ENCODE data around the gene TUBB6. TPM values are rescaled to one million over a fixed set of nuclear protein-coding genes. Genes with fewer than 3 reads are reported as not detected.

The TUBB6 gene
- total RNA-seq, 1 experiment from 2014 or later, result 125 TPM

DNA sequence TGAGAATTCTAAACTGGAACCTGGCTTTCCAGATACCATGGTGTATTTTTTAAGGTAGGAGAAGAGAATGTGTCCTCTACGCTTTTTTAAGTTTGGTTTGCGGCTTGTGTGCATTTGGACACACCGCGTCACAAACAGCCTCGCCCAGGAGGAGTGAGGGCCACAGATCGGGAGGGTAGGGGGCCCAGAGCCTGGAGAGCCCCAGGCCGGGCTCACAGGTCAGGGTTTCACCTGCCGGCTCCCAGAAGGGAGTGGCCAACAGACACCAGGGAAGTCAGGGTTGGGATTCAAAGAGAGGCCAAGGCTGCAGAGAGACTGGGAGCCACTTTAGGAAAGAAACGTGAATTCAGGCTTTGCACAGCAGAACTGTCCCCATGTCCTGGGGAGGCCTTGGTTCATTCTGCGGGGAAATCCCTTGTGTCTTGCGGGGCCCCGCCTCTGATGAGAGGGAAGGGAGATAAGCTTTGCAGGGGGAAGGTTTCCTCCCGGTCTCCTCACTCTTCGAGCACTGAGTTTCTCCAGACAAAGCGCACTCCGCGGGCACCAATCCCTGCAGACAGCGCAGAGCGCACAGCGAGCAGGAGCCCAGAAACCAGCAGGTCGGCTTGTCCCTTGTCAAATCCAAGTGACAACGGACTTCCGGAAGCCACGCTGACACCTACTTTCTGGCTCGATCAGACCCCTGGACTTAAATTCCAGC lies 2.0 kb upstream of the TUBB6 start:
- Histone ChIP-seq H3K9me3 (ENCODE audit: control insufficient read depth, insufficient read depth, low read depth, low read length) (no peaks in the 10 kb centered on the region), H3K4me3 (ENCODE audit: low read depth in 2 of 2, low read length in 2 of 2) (no peak overlapping the region), H3K4me1 (ENCODE audit: control insufficient read depth, insufficient read depth, low read length) (peaks cover 22% of the 10 kb centered on the region), H3K36me3 (ENCODE audit: control insufficient read depth, insufficient read depth, low read length) (peaks cover 5% of the 10 kb centered on the region; the same call in 1 of the 2 replicates), H3K27me3 (ENCODE audit: control insufficient read depth, insufficient read depth, low read length) (no peaks in the 10 kb centered on the region), H3K27ac (ENCODE audit: low read length) (no peak overlapping the region)
- intact Hi-C loops (cut with micrococcal nuclease; ENCODE audit: unreplicated experiment) (no loop called here), in situ Hi-C loops (cut with HindIII; ENCODE audit: low pct_unique_long_range_greater_than_20kb, low sequenced_read_pairs) (no loop called here)
- POLR2A ChIA-PET, result no interaction called here
- DNase-seq (ENCODE audit: low read depth, low spot score) (no peak), ATAC-seq (no peak)
- no TSS peak for BruUV-seq (replicated peaks)
- no peak for TF ChIP-seq TCF7L2 (IDR thresholded peaks at IDR 0.05; ENCODE audit: low read depth, low read length)
- TF ChIP-seq, protein P1, sequence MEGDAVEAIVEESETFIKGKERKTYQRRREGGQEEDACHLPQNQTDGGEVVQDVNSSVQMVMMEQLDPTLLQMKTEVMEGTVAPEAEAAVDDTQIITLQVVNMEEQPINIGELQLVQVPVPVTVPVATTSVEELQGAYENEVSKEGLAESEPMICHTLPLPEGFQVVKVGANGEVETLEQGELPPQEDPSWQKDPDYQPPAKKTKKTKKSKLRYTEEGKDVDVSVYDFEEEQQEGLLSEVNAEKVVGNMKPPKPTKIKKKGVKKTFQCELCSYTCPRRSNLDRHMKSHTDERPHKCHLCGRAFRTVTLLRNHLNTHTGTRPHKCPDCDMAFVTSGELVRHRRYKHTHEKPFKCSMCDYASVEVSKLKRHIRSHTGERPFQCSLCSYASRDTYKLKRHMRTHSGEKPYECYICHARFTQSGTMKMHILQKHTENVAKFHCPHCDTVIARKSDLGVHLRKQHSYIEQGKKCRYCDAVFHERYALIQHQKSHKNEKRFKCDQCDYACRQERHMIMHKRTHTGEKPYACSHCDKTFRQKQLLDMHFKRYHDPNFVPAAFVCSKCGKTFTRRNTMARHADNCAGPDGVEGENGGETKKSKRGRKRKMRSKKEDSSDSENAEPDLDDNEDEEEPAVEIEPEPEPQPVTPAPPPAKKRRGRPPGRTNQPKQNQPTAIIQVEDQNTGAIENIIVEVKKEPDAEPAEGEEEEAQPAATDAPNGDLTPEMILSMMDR (IDR thresholded peaks at IDR 0.05), result no peak
- TF ChIP-seq, protein P2, sequence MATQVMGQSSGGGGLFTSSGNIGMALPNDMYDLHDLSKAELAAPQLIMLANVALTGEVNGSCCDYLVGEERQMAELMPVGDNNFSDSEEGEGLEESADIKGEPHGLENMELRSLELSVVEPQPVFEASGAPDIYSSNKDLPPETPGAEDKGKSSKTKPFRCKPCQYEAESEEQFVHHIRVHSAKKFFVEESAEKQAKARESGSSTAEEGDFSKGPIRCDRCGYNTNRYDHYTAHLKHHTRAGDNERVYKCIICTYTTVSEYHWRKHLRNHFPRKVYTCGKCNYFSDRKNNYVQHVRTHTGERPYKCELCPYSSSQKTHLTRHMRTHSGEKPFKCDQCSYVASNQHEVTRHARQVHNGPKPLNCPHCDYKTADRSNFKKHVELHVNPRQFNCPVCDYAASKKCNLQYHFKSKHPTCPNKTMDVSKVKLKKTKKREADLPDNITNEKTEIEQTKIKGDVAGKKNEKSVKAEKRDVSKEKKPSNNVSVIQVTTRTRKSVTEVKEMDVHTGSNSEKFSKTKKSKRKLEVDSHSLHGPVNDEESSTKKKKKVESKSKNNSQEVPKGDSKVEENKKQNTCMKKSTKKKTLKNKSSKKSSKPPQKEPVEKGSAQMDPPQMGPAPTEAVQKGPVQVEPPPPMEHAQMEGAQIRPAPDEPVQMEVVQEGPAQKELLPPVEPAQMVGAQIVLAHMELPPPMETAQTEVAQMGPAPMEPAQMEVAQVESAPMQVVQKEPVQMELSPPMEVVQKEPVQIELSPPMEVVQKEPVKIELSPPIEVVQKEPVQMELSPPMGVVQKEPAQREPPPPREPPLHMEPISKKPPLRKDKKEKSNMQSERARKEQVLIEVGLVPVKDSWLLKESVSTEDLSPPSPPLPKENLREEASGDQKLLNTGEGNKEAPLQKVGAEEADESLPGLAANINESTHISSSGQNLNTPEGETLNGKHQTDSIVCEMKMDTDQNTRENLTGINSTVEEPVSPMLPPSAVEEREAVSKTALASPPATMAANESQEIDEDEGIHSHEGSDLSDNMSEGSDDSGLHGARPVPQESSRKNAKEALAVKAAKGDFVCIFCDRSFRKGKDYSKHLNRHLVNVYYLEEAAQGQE (IDR thresholded peaks at IDR 0.05; ENCODE audit: insufficient read depth in 1 of 2, low read depth in 2 of 2, low read length in 1 of 2), result no peak
- TF ChIP-seq POLR2AphosphoS5 (IDR thresholded peaks at IDR 0.05; ENCODE audit: low read depth, low read length), result no peak
- no peak for TF ChIP-seq SIN3A (IDR thresholded peaks at IDR 0.05; ENCODE audit: borderline replicate concordance, insufficient read depth, low read depth, low read length)
- CTCF ChIA-PET, result no interaction called here

DNA sequence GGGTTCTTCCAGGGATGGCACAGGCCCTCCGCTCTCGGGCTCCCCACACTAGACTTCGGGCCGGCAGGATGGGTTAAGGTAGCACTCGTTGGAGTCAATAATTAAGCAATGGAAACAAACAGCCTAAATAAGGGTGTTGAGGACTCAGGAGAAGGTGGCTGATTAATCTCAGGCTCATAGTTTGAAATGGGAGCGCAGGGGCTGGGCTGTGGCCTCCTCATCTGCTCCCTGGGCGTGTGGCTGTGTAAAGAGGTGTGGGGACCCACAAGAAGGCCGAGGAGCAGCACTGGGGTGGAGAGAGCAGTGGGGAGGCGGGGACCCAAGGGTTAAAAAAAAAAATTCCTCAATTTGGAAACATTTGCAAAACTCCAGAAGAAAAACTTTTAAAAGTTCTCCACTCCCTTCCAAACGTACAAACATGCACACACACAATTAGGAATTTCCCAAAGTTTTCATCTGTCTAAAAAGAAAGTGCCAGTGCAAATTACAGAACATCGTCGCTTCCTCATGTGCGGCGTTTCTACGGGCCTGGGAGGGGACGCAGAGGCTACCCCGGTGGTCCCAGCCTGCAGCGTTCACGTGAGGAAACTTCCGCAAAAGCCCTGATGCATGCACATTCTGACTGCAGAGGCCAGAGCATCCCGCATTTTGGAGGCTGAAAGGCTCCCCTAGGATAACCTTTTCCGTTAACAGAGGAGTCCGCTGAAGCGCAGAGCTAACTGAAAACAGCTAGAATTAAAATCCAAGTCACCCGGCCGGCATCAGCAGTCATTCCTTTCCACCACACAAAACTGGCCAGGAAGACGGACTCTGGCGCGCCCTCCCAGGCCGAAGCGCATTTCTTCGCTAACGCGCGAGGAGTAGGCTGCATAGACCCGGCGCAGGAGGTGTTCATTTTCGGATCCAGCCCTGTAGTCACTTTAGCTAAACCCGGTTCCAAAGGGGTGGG lies 1.0 kb upstream of the TUBB6 start:
- DNase-seq (ENCODE audit: low read depth, low spot score), result no peak
- TF ChIP-seq, protein P2 (IDR thresholded peaks at IDR 0.05; ENCODE audit: insufficient read depth in 1 of 2, low read depth in 2 of 2, low read length in 1 of 2), result no peak
- TF ChIP-seq SIN3A (IDR thresholded peaks at IDR 0.05; ENCODE audit: borderline replicate concordance, insufficient read depth, low read depth, low read length) (no peak), POLR2AphosphoS5 (IDR thresholded peaks at IDR 0.05; ENCODE audit: low read depth, low read length) (no peak), TCF7L2 (IDR thresholded peaks at IDR 0.05; ENCODE audit: low read depth, low read length) (no peak)
- TF ChIP-seq, protein P1 (IDR thresholded peaks at IDR 0.05), result no peak
- Histone ChIP-seq H3K4me3 (ENCODE audit: low read depth in 2 of 2, low read length in 2 of 2) (peak overlapping the region; percentile 49 to 85), H3K4me1 (ENCODE audit: control insufficient read depth, insufficient read depth, low read length) (peaks cover 22% of the 10 kb centered on the region), H3K9me3 (ENCODE audit: control insufficient read depth, insufficient read depth, low read depth, low read length) (no peaks in the 10 kb centered on the region), H3K36me3 (ENCODE audit: control insufficient read depth, insufficient read depth, low read length) (peaks cover 7% of the 10 kb centered on the region; the same call in 1 of the 2 replicates), H3K27ac (ENCODE audit: low read length) (peak overlapping the region; percentile 61; the same call in 1 of the 2 replicates), H3K27me3 (ENCODE audit: control insufficient read depth, insufficient read depth, low read length) (no peaks in the 10 kb centered on the region)
- in situ Hi-C loops (cut with HindIII; ENCODE audit: low pct_unique_long_range_greater_than_20kb, low sequenced_read_pairs), result no loop called here
- ATAC-seq, result peak; percentile 32; the same call in 1 of the 2 replicates
- BruUV-seq (replicated peaks), result TSS peak; percentile 90
- POLR2A ChIA-PET, result interaction anchor here (0.6 to 1.0 kb wide), 2 partner anchors 8 to 1419 kb away, joined by 3 read pairs; partner anchors contain the start of gene FAM210A
- intact Hi-C loops (cut with micrococcal nuclease; ENCODE audit: unreplicated experiment), result no loop called here
- CTCF ChIA-PET, result no interaction called here

Data from Panc1 (cell line).